GM12891 (cell line): ENCODE results near the gene OR6K2.
"Not testable (repeated sequence)": the region's sequence is repeated elsewhere in the genome, so short reads cannot be mapped to it uniquely, and the experiment has no call there.

Experiments used
- DNase-seq: peaks from one replicate; pipeline ENCODE4 v3.0.0; 2011; ENCODE audit warnings: low spot score; ENCODE audit not compliant: insufficient read length
- FAIRE-seq: peaks from 2 replicates; lab custom pipeline; 2011; peaks lifted over from hg19 to GRCh38; lab: Jason Lieb, UNC
- PAX5 ChIP-seq: IDR thresholded peaks from 2 replicates; pipeline ENCODE4 v1.6.1; 2011; ENCODE audit warnings: low read length, moderate library complexity, mild to moderate bottlenecking; ENCODE audit not compliant: insufficient read depth, severe bottlenecking
- POLR2A ChIP-seq: IDR thresholded peaks from 2 replicates; pipeline ENCODE4 v1.6.1; 2011; ENCODE audit warnings: low read depth, low read length, control low read depth
- POLR2AphosphoS5 ChIP-seq: IDR thresholded peaks from 2 replicates; pipeline ENCODE4 v1.6.1; 2011; ENCODE audit warnings: low read depth, low read length, control low read depth
- POU2F2 ChIP-seq: IDR thresholded peaks from 2 replicates; pipeline ENCODE4 v1.6.1; 2011; ENCODE audit warnings: low read depth, mild to moderate bottlenecking, control low read depth, low read length, moderate library complexity
- SPI1 ChIP-seq: IDR thresholded peaks from 2 replicates; pipeline ENCODE4 v1.6.1; 2011; ENCODE audit warnings: low read depth, low read length, control low read depth
- TAF1 ChIP-seq: IDR thresholded peaks from 2 replicates; pipeline ENCODE4 v1.6.1; 2011; ENCODE audit warnings: low read depth, low read length, control low read depth

OR6K2 gene

GRCh38 chr1:158716335-158716734 is 15.9 kb upstream of the OR6K2 start:
- TF ChIP-seq PAX5 (no peak), POLR2A (no peak), POLR2AphosphoS5 (no peak), TAF1 (no peak)
- no peak for FAIRE-seq
- no peak for DNase-seq

- FAIRE-seq (no peak), DNase-seq (no peak)
- TF ChIP-seq POU2F2, result no peak
- no peak for TF ChIP-seq PAX5
- TF ChIP-seq POLR2A, result no peak
- TF ChIP-seq POLR2AphosphoS5, result no peak
- TF ChIP-seq SPI1, result no peak
- no peak for TF ChIP-seq TAF1
Measured at GRCh38 chr1:158714754-158715153, 14.3 kb upstream of the OR6K2 start.

- no peak for DNase-seq
- TF ChIP-seq TAF1 (no peak), SPI1 (no peak), POLR2A (no peak), POU2F2 (no peak), POLR2AphosphoS5 (no peak), PAX5 (no peak)
- no peak for FAIRE-seq
Measured at GRCh38 chr1:158711098-158711497, 10.6 kb upstream of the OR6K2 start.

- DNase-seq (no peak), FAIRE-seq (no peak)
- no peak for TF ChIP-seq POU2F2
- no peak for TF ChIP-seq PAX5
- TF ChIP-seq TAF1, result no peak
- no peak for TF ChIP-seq SPI1
- no peak for TF ChIP-seq POLR2AphosphoS5
- TF ChIP-seq POLR2A, result no peak
Measured at GRCh38 chr1:158706096-158706495, 5.6 kb upstream of the OR6K2 start.

GRCh38 chr1:158694596-158694995 is 5.9 kb downstream of the OR6K2 start:
- DNase-seq (no peak), FAIRE-seq (no peak)
- no peak for TF ChIP-seq SPI1
- no peak for TF ChIP-seq TAF1
- TF ChIP-seq PAX5, result no peak
- TF ChIP-seq POLR2A, result no peak
- TF ChIP-seq POLR2AphosphoS5, result no peak
- no peak for TF ChIP-seq POU2F2

GRCh38 chr1:158692356-158692755 is 8.1 kb downstream of the OR6K2 start:
- no peak for TF ChIP-seq PAX5
- TF ChIP-seq POLR2AphosphoS5, result no peak
- no peak for TF ChIP-seq POU2F2
- TF ChIP-seq POLR2A, result no peak
- no peak for TF ChIP-seq TAF1
- TF ChIP-seq SPI1, result no peak
- no peak for FAIRE-seq
- DNase-seq, result no peak

GRCh38 chr1:158691907-158692306 is 8.5 kb downstream of the OR6K2 start:
- FAIRE-seq, result no peak
- no peak for DNase-seq
- no peak for TF ChIP-seq TAF1
- TF ChIP-seq PAX5, result no peak
- TF ChIP-seq POLR2A, result no peak
- no peak for TF ChIP-seq SPI1
- no peak for TF ChIP-seq POU2F2
- TF ChIP-seq POLR2AphosphoS5, result no peak

- not testable (repeated sequence) for DNase-seq, FAIRE-seq
Measured at GRCh38 chr1:158691149-158691548, 9.3 kb downstream of the OR6K2 start.

GRCh38 chr1:158689875-158690274 is 10.6 kb downstream of the OR6K2 start:
- FAIRE-seq, result no peak
- TF ChIP-seq PAX5, result no peak
- no peak for DNase-seq

GRCh38 chr1:158689110-158689509 is 11.3 kb downstream of the OR6K2 start:
- DNase-seq (no peak), FAIRE-seq (no peak)
- no peak for TF ChIP-seq POLR2A
- TF ChIP-seq PAX5, result no peak
- TF ChIP-seq SPI1, result no peak
- TF ChIP-seq POU2F2, result no peak
- no peak for TF ChIP-seq TAF1
- TF ChIP-seq POLR2AphosphoS5, result no peak

- not testable (repeated sequence) for DNase-seq, FAIRE-seq
Measured at GRCh38 chr1:158688343-158688742, 12.1 kb downstream of the OR6K2 start.
